GM19023 (cell line): Measurements from ENCODE around the gene CCDC110.

Source experiments
- ATAC-seq: cut with Tn5 transposase; IDR thresholded peaks from one replicate; pipeline ENCODE4 v1.9.1; 2021; ENCODE audit warnings: mild to moderate bottlenecking, moderate library complexity; ENCODE audit not compliant: unreplicated experiment

Gene CCDC110

DNA sequence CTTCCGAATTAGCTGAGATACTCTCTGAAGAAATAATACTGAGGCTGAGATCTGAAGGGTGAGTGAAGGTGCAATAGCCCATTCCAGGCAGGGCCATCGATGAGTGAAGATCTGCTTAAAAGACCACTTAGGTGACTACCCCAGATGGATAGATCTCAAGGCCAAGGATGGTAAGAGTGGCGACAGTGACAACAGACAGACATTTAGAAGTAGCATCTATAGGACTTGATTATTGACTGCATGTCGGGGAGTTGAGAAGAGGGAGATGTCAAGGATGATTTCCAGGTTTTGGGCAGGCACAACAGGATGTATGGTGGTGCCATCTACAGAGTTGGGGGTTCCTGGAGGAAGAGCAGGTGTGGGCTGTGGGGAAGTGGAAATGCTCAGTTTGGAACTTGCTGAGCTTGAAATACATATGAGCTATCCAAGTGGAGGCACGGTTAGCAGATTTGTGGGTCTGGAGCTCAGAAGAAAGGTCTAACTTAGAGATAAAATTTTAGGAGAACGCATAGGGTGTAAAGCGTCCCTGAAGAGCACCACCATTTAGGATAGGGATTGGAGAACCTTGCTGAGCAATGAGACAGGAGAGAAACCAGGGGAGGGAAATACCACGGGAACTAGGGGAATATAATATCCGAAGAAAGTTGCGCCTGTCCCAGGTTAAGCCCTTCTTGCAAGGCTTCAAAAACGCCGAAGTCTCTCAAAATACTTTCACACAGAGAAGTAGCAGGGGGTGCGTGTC is 46.5 kb downstream of the CCDC110 start:
- ATAC-seq = peak; percentile 1

DNA sequence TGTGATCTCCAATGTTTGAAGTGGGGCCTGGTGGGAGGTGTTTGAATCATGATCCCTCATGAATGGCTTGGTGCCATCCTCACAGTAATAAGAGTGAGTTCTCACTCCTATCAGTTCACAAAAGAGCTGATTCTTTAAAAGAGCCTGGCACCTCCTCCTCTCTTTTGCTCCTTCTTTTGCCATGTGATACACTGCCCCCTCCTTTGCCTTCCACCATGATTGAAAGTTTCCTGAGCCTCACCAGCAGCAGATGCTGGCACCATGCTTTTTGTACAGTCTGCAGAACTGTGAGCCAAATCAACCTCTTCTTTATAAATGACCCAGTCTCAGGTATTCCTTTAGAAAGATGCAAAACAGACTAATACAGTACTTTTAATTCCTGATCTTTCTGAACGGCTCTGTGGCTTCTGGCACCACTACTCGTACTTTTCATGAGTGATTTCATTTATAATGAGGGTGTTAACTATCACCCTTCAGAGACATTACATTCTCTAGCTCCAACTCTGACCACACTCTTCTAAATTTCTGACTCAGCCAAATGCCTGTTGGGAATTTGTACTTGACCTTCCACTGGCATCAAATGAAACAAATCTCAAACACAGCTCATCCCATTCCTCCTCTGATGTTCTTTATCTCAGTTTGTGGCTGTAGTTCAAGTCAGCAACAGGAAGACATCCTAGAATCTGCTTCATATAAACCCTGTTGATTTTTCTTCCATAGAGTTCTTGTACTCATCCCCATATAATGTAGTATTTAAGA is 50.0 kb downstream of the CCDC110 start:
- no peak for ATAC-seq

DNA sequence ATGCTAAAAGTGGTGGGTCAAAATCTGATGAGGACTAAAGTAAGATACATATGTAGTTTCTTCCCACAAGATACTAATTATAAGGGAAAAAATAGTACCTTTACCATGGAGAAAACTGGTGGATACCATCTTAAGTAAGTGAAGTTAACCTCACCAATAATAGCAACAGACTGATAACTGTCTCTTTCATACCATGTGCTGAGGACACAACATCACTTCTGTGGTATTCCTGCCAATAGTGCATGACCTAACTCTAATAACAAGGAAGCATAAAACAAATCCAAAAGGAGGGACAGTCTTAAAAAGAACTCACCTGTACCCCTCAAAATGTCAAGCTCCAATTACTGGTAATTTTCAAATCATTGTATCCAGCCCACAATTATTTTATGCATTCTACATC is 54.6 kb downstream of the CCDC110 start:
- no peak for ATAC-seq

DNA sequence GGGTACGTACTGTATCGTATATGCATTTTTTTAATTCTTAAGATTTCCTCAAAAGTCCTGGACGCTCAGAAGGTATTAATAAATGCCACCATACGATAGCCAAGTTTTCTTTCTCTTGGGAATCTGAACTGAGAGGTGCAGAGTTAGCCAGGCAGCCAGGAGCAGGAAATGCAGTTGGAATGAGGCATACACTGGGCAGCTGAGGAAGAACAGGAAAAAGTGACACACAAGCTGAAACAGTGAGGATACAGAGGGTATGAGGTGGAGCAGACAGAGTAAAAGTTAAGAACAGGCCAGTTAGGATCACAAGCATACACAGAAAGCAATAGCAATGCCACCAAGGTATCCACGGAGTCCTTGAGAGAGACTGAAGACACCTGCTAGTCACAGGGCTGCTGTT is 59.1 kb downstream of the CCDC110 start:
- ATAC-seq = no peak

DNA sequence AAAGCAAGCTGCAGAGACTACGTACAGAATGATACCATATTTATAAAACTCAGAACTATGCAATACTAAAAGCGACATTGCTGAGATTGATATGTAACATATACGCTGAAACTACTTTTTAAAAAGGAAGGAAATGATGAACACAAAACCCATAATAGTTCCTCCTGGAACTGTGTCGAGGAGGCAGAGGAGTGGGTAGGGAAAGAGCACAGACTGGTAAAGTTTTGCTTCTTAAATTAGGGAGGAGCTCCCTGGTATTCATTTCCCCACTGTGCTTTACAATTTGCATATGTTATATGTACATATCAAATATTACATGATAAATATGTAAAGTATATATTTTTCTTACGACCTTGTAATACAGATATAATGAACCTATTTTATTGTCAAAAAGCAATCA is 59.7 kb downstream of the CCDC110 start:
- ATAC-seq = no peak

DNA sequence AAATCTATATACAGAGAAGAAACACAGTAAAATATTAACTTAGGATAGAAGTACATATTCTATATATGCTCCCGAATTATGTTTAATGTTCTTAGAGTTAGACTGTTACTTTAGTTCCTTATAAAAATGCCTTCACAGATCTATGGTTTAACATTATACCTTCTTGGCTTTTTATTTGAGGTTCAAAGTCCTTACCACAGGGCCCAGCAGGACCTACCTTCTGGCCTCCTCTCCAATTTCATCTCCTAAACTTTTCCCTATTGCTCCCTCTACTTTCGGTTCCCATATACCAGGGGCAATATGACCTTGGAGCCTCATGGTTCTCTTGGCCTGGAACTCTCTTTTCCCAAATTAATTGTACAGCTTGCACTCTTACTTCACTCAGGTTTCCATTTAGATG is 63.1 kb downstream of the CCDC110 start:
- no peak for ATAC-seq

DNA sequence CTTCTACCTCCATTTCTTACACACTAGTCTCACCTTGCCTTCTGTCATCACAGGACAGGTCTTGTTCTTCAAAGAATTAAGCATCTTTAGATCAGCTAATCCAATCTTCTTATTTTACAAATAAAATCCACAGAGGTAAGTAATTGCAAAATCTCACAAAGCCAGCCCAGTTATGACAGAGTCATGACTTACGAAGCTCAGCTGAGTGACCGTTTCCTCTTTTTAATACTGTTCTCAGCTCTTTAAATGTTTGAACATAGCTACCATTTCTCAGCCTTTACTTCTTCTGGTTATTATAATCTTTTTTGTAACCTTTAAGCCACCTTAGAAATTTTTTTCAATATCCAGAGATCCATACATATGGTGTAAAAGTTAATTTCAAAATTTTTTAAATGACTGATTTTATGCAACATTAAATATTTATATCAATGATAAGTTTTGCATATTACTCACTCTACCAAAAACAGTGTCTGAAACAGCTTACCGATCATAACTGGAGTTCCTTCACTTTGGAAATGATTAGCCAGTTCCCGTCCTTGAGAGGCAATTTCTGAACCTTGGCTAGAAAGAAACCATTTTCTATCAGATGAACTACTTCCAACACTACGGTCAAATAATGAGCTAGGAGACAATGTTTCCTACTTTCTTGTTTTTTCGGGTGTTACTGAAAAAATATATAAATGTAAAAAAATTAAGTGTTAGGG is 66.1 kb downstream of the CCDC110 start:
- ATAC-seq = no peak

DNA sequence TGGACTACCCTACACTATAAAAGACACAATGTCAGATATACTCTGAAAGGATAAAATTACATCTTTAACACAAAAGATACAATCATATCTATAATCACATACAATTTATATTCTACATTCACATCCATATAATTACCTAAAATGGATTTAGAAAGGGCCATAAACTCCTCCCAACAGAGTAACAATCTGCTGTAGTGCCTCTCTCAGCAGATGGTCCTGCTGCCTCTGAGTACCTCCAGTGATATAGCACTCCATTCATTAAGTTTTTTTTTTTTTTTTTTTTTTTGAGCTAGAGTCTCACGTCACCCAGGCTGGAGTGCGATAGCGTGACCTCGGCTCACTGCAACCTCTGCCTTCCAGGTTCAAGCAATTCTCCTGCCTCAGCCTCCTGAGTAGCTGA is 67.5 kb downstream of the CCDC110 start:
- no peak for ATAC-seq

DNA sequence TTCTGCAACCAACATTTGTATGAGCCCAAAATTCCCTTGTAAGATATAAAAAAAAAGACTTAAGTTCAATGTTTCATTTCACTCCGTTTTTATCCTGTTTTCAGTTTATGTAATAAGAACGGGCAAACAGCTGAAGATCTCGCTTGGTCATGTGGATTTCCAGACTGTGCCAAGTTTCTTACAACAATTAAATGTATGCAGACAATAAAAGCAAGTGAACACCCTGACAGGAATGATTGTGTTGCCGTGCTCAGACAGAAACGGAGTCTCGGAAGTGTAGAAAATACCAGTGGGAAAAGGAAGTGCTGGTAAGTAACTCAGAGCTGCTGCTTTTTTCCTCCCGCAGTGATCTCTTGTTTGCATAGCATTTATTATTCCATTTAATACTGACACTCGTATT is 72.1 kb downstream of the CCDC110 start:
- no peak for ATAC-seq

DNA sequence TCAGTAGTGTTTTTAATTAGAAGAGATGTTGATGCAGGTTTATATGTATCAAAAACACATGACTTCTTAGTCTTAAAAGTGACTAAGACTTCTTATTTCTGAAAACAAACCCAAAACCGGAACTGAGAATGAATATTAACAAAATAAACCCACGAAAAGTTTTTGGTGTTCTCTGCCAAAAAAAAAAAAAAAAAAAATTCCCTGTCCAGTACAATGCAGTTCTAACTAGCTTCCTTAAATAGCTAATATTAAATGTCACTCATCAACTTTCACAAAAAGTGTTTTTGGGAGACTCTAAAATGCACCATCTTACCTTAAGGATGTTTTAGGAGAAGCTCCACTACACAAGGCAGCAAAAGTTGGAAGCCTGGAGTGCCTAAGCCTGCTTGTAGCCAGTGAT is 72.9 kb downstream of the CCDC110 start:
- ATAC-seq = no peak

DNA sequence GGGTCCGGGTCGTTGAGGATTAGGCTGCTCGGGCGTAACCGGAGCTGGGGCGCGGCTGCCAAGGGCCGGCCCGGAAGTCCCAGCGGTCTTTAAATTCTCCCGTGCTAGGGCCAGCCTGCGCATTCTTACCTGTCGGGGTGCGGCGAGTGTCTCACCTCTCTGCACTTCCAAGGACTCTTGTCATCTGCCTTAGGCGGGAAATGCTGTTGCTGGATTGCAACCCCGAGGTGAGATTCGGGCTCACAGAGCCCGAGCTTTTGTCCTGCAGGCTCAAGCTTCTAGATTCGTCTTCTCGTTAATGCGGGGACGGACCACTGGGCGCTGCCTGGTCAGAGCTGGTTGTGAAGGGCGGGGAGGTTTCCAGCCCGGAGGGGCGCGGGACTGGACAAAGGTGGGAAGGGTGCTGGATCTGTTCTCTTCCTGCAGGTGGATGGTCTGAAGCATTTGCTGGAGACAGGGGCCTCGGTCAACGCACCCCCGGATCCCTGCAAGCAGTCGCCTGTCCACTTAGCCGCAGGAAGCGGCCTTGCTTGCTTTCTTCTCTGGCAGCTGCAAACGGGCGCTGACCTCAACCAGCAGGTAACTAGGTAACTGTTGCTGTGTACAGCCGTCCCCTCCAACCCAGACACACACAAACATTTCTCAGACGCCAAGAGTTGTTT is 74.7 kb downstream of the CCDC110 start, which contains the start of gene ANKRD37:
ANKRD37 (plus strand) TSS at position 118 of the 662 bp plus-strand sequence; CDS start at position 201, 83 bp downstream.
- peak; percentile 1 for ATAC-seq

DNA sequence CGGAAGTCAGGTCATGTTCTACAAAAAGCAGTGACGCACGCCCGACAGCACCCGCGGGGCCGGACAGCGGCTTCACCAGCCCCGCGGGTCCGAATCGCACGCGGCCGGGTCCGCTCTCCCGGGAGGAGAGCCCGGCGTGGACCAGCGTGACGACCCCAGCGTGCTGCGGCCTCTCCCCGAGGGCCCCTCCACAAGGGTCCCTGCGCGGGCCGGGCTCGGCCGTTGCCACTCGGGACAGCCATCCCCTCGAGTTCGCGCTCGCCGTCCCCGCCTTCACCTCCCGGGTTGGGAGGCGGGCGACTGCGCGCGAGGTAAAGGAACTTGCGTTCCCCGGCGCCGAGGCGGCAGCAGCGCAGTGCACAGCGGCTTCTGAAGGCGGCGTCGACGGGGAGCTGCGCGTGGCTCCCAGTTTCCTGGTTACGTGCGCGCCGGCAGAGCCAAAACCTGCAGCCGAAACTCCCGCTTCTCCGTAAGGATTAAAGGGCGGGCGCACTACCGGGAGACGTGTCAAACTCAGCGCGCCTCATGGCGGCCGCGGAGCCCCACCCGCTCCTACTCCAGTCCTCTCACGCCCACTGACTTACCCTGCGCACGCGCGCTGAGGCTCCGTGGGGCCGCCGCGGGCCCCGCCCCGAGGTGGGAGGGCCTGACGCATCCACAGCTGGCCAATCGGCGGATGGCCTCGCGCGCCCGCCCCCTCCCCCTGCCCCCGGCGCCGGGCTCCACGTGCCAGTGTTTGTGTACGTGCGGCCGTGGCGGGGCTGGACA is 75.4 kb downstream of the CCDC110 start:
- ATAC-seq = peak; percentile 83

DNA sequence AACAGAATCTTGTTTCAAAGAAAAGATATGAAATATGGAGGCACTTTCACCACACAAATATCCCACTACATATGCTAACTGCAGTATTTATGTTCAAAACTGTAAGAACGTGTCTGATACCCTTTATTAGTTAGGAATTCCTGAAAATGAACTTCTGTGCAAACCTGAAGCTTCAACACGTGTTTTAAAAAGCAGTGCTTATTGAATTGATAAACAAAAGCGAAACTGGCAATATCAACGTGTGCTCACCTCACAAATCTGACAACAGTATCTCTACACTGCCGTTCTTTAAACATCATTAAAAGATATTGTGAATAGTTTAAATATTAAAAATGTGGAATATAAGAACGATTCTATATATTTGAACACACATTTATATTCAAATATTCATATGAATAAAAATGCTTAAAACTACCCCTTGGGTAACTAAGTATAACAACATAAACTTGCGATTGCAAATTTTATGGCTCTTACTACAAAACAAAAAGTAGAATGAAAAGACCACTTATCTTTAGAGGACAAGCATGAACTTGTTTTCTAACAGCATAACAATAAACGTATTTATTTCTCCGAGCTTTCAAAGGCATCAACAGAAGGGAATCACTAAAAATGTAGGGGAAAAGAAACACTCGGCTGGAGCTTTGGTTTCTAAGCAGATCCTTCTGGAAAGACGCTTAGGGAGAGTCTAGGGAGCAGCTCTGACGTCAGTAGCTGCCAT is 76.1 kb downstream of the CCDC110 start, which contains the start of gene LRP2BP:
LRP2BP (minus strand) TSS at position 687 of the 718 bp plus-strand sequence. CDS start 17,738 bp downstream, outside the sequence.
- ATAC-seq = no peak
